Retinal pigment epithelial cell (primary cell): Measurements from ENCODE around the gene RING1.

Experiments used
- DNase-seq: peaks from one replicate; pipeline ENCODE4 v3.0.0-alpha.2; 2010; ENCODE audit warnings: low read depth
- H3K4me3 ChIP-seq: 2 replicates; pipeline ENCODE4 v1.5.1; 2011; ENCODE audit warnings: mild to moderate bottlenecking, low read length, control low read depth, moderate library complexity
- CTCF ChIP-seq: conservative IDR thresholded peaks from 2 replicates; pipeline ENCODE4 v1.5.1; 2011; ENCODE audit warnings: low read depth, low read length, control low read depth, inconsistent platforms

Gene RING1

DNA sequence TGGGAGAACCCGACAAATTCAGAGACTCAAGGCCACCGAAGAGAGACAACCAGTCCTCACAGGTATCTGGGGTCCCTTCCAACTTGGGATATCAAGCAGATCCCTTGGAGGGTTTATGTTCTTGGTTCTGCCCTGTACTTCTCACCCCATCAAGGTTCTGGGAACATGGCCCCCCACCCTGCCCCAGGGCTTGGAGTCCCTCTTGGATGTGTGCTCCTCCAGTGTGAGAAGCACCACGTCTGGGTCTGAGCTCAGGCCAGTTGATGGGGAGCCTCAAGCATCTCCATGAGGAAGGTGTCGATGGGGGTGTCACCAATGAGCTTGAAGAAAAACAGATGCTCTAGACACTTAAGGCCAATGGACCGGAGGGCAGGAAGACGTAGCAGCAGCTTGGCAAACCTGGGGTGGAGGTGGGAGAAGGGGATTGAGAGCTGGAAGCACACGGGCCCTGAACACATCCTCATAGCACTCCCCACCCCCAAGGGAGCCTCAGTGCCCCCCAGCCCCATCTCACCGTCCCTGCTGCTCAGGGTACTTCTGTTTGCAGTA lies 13.8 kb upstream of the RING1 start:
- no peak for DNase-seq
- TF ChIP-seq CTCF = no peak
- H3K4me3 ChIP-seq = no peak overlapping the region

DNA sequence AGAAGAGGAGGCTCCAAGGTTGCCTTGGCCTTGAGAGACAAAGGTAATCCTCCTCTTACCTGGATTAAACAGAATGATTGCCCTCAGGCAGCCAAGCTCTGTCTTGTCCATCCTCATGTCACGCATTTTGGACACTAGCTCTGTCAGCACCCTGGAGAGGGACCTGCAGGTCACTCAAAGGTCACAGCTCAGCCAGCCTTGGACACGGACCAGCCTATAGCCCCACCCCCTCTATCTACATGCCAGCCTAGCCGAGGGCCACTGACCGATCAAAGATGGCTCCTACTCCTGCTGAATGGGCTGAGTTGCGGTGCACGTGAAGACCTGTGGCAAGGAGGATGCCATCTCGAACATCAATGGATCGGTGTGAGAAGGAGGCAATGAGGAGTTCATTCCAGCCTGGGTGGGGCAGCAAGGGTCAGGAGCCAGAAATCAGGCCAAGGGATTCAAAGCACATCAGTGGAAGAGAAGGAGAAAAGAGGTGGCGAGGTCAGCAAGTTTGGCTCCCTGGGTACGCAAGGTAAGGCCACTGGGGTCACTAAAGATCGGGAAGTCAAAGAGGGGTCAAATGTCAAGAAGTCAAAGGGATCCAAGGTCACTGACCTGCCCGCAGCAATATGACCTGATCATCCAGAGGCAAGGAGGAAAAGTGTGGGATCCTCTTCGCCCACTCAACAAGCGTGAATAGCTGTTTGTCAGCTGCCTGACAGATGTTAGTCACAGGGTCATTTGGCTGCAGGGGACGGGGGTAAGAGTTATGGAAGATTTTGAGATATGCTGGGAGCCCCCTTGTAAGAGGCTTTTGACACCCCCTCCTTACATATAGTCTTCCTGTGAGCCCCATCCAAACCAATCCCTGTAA lies 12.8 kb upstream of the RING1 start:
- no peak for DNase-seq
- no peak overlapping the region for H3K4me3 ChIP-seq
- TF ChIP-seq CTCF = no peak

DNA sequence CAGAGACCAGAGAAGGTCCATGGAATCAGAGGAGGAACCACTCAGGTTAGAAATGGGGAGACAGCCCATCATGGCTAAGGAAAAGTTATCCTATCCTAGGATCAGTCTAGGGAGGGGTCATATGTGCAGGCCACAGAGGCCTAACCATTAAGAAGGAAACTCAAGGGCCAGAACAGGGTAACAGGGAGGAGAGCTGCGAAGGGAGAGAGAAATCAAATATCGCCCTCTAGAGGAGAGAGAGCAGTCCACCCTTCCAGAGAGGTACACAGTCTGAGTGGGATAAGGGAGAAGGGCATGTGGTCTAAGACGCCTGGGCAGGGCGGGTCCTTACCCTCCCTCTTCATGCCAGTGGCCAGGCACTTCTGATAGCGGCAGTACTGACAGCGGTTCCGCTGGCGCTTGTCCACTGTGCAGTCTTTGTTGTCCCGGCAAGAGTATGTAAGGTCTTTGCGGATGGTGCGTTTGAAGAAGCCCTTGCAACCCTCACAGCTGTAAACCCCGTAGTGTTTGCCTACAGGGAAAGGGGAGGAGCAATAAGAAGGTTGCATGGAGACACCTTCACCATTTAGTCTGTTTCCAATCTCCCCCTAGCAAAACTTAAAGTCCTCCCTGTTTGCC lies 10.8 kb upstream of the RING1 start:
- peak; percentile 83 for TF ChIP-seq CTCF
- no peak overlapping the region for H3K4me3 ChIP-seq
- peak; percentile 45 for DNase-seq

DNA sequence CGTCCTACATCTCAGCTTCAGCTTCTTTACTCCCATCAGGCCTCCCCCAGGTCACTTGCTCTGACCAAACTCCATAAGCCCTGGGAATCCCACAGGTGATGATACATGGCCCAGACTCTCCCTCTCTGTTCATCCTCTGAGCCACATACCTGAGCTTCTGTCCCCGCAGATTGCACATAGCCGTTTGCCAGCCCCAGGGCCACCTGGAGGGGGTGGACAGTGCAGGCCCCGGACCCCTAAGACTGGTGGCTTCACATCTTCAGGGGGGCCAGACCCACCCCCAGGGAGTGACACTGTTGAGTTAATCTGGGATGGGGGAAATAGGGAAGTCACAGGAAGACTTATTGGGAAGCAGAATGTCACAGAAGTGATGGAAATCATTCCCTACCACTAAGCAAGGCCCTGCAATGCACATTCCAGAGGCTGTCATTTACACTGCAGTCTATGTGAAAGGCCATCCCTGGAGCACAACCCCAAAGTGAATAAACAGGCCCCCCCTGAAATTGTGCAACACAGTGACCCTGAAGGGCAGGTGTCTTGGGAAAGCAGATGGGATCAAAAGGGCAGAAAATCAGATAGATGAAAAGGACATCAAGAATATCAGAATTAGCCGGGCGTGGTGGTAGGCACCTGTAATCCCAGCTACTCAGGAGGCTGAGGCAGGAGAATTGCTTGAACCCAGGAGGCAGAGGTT lies 10.0 kb upstream of the RING1 start:
- DNase-seq = no peak
- no peak overlapping the region for H3K4me3 ChIP-seq
- no peak for TF ChIP-seq CTCF

- H3K4me3 ChIP-seq = peak overlapping the region; percentile 95
- TF ChIP-seq CTCF = no peak
- no peak for DNase-seq
These were observed 9.4 kb upstream of the RING1 start for GRCh38 chr6:33198853-33199436.

DNA sequence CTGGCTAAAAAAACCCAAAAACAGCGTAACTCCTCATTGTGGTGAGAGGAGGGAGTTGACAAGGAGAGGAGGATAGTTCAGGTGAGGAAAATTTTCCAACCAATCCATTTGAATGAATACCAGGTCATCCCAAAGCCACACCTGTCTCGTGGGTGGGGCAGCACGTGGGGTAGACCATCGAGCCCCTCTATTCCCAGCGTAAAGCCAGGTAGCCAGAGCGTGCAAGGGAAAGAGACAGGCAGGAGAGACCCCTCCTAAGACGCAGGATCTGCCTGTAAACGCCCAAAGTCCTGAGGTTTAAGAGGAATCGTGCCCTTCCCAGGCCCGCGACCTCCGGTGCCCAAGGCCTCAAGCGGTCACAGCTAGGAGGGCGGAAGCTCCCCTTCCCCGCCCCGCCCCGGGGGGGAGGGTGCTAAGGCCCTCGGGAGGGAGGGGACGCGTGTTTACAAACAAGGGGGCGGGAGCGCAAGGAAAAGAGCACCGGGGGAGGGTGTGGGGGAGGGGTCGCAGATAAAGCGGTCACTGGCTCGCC lies 8.5 kb upstream of the RING1 start:
- DNase-seq = no peak
- peak overlapping the region; percentile 95 for H3K4me3 ChIP-seq
- no peak for TF ChIP-seq CTCF
